ENCODE data around the gene MUC2.

The MUC2 gene

GRCh38 chr11:1074244-1075221 is at the start of gene MUC2:
Gene MUC2, plus strand, starts transcription at chr11:1074874.
- DNase-seq = no peak

GRCh38 chr11:1025410-1026162 is 49.1 kb upstream of the MUC2 start:
- DNase-seq = no peak

- DNase-seq = no peak
Measured at GRCh38 chr11:1026163-1026450, 48.6 kb upstream of the MUC2 start.

GRCh38 chr11:1026641-1027482 is 47.8 kb upstream of the MUC2 start:
- DNase-seq = no peak

GRCh38 chr11:1027483-1028290 is 47.0 kb upstream of the MUC2 start:
- DNase-seq = no peak

GRCh38 chr11:1028291-1028540 is 46.5 kb upstream of the MUC2 start:
- no peak for DNase-seq

GRCh38 chr11:1028616-1029015 is 46.1 kb upstream of the MUC2 start:
- no peak for DNase-seq

GRCh38 chr11:1029051-1029450 is 45.6 kb upstream of the MUC2 start:
- no peak for DNase-seq

- DNase-seq = no peak
Measured at GRCh38 chr11:1029654-1030053, 45.0 kb upstream of the MUC2 start.

GRCh38 chr11:1030086-1030485 is 44.6 kb upstream of the MUC2 start:
- no peak for DNase-seq

- DNase-seq = no peak
Measured at GRCh38 chr11:1030556-1030955, 44.1 kb upstream of the MUC2 start.

GRCh38 chr11:1031121-1031899 is 43.4 kb upstream of the MUC2 start:
- DNase-seq = no peak

GRCh38 chr11:1032310-1032891 is 42.3 kb upstream of the MUC2 start:
- no peak for DNase-seq

- no peak for DNase-seq
Measured at GRCh38 chr11:1033016-1033798, 41.5 kb upstream of the MUC2 start.

GRCh38 chr11:1034001-1034400 is 40.7 kb upstream of the MUC2 start:
- DNase-seq = no peak

- DNase-seq = no peak
Measured at GRCh38 chr11:1034456-1035295, 40.0 kb upstream of the MUC2 start.

GRCh38 chr11:1035577-1036283 is 38.9 kb upstream of the MUC2 start:
- DNase-seq = no peak

- DNase-seq = no peak
Measured at GRCh38 chr11:1036303-1036923, 38.3 kb upstream of the MUC2 start, which contains the start of gene MUC6. Gene MUC6, minus strand, starts transcription at chr11:1036718. Its CDS starts 63 bp downstream, at chr11:1036655.

All from fibroblast of upper back skin (primary cell).